ENCODE measurements around the gene SLC10A7.

The SLC10A7 gene

DNA sequence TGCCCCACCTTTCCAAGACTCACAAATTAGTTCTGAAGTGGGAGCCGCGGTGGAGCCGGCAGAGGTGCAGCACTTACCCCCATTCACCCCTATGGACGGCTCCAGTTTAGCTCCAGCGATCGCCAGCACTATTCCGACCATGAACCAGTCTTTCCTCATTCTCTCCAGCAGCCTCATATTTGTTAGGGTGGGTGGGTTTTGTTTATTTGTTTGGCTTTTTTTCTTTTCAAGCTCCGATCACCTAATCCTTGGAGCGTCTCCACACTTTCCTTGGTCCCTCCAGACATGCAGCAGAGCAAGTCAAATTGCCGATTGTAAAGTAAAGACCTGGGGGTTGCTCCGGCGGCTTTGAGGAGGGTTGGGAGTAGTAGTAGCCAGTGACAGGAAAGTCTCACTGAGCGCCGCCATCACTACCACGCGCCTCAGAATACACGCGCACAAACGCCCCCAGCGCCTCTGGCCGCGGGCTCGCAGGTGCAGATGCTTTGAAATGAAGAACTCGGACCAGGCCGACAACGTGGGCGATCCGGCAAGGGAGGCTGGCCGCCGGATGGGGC is at the start of gene SLC10A7:
Gene SLC10A7 (minus strand): TSS at position 400 of the 557 bp plus-strand sequence. CDS start 223 bp downstream, at position 177.
- FAIRE-seq, result no peak

GRCh38 chr4:146567396-146567795 is 45.7 kb upstream of the SLC10A7 start:
- no peak for FAIRE-seq

DNA sequence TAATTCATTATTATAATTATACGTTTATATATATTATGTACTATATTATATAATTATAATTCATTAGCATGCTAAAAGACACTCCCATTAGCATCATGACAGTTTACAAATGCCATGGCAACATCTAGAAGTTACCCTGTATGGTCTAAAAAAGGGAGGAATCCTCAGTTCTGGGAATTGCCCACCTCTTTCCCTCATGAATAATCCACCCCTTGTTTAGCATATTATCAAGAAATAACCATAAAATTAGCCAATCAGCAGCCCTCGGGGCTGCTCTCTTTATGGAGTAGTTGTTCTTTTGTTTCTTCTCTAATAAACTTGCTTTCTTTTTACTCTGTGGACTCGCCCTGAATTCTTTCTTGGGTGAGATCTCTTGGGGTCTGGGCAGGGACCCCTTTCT is 42.8 kb upstream of the SLC10A7 start:
- FAIRE-seq, result no peak

GRCh38 chr4:146550161-146550560 is 28.4 kb upstream of the SLC10A7 start:
- no peak for FAIRE-seq

- no peak for FAIRE-seq
Measured at GRCh38 chr4:146548443-146548842, 26.7 kb upstream of the SLC10A7 start.

GRCh38 chr4:146545102-146545501 is 23.4 kb upstream of the SLC10A7 start:
- FAIRE-seq, result no peak

DNA sequence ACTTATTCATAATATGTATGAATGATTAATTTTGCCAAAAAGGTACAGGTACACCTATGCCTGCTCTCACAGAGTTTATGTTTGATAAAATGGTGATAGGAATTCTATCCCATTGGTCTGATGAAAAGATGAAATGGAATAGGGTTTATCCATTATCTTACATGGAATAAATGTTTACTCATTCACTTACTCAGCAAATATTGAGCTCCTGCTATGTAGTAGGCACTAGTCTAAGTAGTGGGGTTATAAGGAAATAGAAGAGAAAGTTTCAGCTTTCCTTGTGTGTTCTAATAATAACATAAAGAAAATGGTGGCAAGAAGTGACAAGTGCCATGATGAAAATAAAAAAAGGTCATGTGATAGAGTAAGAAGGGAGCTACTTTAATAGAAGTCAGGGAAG is 12.4 kb upstream of the SLC10A7 start:
- FAIRE-seq, result no peak

DNA sequence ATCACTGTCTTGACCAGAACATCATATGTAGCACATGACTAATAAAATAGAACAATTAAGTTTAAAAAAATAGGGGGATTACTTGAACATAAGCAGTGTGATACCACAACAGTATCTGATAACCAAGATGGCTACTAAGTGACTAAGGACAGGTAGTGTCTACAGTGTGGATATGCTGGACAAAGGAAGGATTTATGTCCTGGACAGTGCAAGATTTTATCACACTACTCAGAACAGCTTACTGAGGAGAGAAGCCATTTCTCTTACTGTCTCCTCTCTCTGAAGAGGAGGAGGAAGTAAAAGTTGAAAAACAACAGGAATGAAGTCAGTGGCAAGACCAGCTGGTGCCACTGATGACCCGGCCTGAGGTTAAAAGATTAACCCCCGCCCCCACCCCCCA is 4.0 kb upstream of the SLC10A7 start:
- no peak for FAIRE-seq

GRCh38 chr4:146524663-146525062 is 2.9 kb upstream of the SLC10A7 start:
- FAIRE-seq, result no peak

DNA sequence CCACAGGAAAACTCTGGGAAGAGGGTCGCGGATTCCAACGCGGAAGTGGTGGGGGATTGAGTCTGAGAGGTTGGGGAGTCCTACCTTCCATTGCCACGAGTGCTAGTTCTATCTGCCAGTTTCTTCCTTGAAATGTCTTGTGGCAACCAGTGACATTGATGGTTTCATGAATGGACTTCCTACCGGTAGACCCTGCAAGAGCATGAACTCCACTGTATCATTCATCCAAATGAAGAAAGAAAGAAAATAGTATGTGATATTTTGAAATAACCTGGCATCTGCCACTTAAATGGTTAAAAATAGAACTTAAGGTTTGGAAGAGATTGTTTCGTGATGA is 1.1 kb upstream of the SLC10A7 start:
- no peak for FAIRE-seq

- FAIRE-seq, result no peak
Measured at GRCh38 chr4:146522098-146522868, 543 bp upstream of the SLC10A7 start.

DNA sequence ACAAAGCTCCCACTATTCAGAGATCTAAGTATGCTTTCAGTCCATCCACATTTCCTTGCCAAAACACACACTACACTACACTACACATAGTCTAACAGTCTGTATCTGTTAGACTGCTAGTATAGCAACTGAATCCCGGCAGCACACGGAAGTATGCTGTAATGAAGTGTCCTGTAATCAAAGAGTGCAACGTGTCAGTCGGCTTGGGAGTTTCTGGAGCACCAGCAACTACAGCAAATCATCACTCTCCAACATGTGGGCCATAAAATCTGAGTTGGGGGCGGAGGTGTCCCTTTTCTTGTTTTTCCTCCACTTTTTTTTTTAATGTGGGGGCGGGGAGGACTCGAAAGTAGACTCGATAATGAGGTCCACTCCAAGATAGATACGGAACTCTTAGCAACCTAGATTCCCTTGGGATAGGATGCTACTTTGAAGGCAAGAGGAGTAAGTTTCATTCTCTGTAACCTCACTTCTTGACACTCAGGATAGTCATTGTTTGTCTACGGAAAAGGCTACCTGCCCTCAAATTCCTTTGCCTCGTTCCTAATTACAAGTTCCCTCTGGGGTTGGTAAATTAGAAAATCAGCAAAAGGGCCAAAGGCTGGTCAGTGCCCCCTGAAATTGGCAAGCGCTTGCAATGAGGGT is 722 bp downstream of the SLC10A7 start:
- no peak for FAIRE-seq

DNA sequence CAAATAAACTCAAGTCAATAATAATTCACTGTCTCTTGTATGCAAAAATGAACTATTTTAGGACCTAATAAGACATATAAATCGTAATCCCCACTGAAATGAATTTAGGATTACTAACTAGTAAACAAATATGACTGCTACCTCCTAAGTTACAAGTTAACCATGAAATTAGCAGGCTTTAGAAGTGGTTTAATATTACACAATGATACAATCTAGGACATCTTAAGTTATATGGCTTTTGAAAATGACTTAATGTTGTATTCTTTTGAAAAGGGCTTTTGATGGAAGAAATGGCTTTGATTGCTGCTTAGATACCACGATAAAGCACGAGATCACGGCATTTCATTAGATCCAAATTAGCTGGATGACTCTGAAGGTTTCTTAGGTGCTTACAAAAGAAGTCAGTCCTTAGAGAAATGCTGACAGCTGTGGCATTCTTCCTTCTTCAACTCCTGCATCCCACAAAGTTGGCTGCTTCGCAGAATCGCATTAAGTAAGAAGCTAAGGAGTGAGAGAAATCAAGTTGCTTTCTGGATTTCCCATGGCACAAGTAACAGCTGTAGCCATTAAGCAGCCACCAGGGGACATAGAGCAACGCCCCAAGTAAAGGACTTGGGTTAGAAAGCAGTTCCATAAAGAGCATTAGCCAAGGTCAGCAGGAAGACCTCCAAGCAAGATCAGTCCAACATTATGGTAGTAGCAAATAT is 6.9 kb downstream of the SLC10A7 start:
- no peak for FAIRE-seq

DNA sequence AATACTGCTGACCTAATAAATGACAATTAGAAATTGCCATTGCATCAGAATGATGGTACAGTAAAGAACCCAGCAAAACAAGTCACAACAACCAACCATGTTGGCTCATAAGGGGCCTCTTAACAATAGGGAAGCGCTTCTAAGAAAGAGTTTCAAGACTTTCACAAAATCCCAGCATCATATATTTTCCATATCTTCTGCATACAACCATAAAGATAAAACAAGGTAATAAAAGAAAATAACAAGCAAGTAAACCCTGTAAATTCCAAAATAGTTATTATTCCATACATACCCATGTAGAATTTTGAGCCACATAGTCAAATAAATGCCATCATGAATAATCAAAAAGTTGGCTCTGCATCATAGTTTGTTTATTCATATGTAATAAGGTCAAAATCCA is 8.2 kb downstream of the SLC10A7 start:
- FAIRE-seq, result no peak

DNA sequence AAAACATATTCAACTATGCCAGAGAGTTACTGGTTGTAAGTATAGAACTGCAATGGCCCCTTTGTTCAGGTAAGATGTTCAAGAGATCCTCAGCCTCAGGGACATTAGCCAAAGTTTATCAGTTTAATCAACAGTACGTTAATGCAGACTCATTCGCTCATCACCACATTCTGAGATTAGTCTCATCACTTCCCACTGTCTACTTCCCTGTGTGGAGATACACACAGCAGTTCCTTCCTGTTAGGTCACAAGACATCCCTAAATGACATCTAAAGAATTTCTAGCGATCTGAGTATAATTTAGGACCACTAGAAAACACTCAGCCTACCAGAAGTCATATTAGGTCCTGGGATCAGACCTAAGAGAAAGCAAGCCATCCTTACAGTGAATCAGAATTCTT is 10.4 kb downstream of the SLC10A7 start:
- FAIRE-seq, result no peak

DNA sequence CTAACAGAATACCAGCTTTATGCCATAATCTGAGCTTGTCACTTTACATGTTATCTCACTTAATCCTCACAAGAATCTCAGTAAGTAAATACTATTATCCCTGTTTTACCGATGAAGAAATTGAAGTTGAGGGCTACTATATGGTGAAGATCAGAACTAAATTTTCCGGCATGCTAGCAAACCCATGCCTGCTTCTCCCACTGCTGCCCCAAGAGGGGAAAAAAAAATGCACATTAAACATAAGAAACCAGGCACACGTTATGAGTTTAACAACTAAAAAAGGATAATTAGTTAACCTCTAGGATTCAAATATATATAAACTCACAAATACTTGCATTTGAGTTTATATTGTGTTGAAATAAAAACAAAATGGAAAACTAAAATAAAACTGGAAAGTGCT is 10.8 kb downstream of the SLC10A7 start:
- FAIRE-seq, result no peak

- FAIRE-seq, result no peak
Measured at GRCh38 chr4:146508229-146508939, 13.4 kb downstream of the SLC10A7 start.

DNA sequence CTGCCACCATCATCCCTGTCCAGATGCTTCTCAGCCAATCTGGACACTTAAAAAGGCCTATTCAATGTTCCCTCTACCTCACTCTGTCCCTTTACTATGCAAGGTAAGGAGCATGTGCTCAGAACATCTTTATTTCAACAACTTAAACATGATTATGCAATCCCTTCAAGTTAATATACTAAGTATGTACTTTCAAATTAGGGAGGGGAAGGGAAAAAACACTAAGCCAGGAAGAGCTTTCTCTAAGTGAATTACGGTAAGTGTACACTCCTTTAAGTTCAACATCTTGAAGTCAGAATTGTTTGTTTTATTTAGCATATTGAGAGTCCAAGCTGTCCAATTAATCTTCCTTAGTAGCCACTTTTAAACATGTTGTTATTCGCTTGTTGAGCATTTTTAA is 14.1 kb downstream of the SLC10A7 start:
- FAIRE-seq, result no peak

GRCh38 chr4:146506272-146506671 is 15.5 kb downstream of the SLC10A7 start:
- no peak for FAIRE-seq

- FAIRE-seq, result no peak
Measured at GRCh38 chr4:146500216-146500615, 21.5 kb downstream of the SLC10A7 start.

DNA sequence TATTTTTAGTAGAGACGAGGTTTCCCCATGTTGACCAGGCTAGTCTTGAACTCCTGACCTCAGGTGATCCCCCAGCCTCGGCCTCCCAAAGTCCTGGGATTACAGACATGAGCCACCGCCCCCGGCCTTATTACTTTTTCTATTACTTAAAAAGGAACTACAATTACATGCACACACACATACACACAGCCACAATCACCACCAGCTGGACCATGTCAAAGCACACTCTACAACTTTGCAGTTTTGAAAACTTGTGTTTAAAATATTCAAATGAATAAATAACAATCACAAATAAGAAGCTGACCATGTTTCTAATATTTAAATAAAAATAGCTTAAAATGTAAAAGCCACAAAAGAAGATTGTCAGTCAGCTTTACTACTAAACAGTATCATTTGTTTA is 23.4 kb downstream of the SLC10A7 start:
- FAIRE-seq, result no peak

GRCh38 chr4:146495269-146495668 is 26.5 kb downstream of the SLC10A7 start:
- no peak for FAIRE-seq

- FAIRE-seq, result no peak
Measured at GRCh38 chr4:146494143-146494542, 27.6 kb downstream of the SLC10A7 start.
